ENCODE data around the gene DARS1.

- TF ChIP-seq CTCF (IDR thresholded peaks at IDR 0.05; ENCODE audit: borderline replicate concordance, extremely low read depth, low read length, poor library complexity, severe bottlenecking) (no peak), EZH2 (IDR thresholded peaks at IDR 0.05; ENCODE audit: borderline replicate concordance, low read depth, low read length, severe bottlenecking) (no peak)
These were observed 14.5 kb upstream of the DARS1 start for GRCh38 chr2:135999899-136000298.

All from DND-41 (cell line).